NCI-H2107 treated with DMSO at 0.1 percent for 48 hours (cell line): ENCODE data around the gene PHF12.
"Not testable (repeated sequence)": the region's sequence is repeated elsewhere in the genome, so short reads cannot be mapped to it uniquely, and the experiment has no call there.

Experiments used
- DNase-seq: peaks from one replicate; lab custom pipeline; 2025; ENCODE audit not compliant: unreplicated experiment; lab: John Stamatoyannopoulos, UW

Gene PHF12

GRCh38 chr17:28885951-28886350 lies 65.4 kb downstream of the PHF12 start:
- no peak for DNase-seq

- no peak for DNase-seq
Observed at GRCh38 chr17:28885363-28885762, 66.0 kb downstream of the PHF12 start.

DNA sequence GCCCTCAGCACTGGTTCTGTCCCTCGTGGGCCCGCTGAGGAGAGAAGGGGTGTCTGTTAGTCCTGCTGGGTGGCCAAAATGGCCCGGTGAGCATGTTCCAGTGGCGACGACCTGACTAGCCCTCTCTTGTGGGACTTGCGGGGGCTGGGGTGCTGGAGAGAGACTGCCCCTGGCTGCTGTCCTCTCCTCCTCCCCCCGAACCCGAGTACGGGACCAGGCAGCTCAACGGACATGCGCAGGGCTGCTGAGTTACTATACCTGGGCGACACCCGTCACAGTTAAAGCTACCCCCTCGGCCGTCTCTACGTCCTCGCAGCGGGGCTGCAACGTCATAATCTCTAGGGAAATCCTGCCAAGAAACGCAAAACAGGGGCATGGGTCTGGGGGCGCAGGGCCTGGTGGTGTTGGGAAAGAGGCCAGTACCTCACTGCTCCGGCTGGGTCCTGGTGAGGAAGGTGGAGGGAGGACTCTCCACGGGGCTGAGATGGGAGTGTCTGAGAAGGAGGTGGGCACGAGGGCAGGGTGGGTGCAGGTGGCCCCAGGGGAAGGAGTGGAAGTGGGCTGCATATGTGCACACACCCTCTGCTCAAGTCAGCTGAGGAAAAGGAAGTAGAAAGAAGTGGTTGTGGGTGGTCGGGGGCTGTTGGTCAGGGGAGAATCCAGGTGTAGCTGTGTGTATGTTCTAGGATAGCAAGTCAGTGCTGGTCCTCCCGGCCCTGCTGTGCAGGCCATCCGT lies 67.2 kb downstream of the PHF12 start:
- no peak for DNase-seq

DNA sequence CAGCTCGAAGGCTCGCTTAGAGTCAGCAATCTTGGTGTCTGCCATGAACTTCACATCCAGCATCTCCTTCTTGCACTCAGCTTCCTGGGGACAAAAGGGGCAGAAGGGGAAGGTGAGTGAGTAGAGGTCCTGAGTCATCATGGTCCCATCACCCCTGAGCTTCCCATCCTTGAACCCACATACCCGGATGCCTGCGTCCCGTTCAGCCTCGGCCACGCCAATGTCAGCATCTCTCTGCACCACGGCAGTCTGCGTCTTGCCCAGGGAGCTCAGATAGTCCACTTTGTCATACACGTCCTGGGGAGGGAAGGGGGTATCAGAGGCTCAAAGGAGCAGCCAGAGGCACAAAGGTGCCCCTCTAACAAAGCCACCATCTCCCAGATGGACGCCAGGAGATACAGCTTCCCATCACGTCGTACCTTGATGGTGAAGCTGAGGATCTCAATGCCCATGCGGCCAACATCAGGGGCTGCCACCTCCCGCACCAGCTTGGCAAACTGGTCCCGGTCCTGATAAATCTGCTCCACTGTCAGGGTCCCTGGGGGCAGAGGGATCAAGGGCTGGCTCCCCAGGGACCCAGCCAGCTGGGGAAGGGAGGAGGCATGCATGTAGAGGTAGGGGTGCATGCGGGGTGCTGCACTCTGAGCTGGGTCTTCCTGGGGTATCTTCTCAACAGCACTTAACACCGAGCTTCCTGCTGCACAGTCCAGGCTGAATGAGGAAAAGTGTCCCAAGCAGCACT lies 69.0 kb downstream of the PHF12 start:
- no peak for DNase-seq

DNA sequence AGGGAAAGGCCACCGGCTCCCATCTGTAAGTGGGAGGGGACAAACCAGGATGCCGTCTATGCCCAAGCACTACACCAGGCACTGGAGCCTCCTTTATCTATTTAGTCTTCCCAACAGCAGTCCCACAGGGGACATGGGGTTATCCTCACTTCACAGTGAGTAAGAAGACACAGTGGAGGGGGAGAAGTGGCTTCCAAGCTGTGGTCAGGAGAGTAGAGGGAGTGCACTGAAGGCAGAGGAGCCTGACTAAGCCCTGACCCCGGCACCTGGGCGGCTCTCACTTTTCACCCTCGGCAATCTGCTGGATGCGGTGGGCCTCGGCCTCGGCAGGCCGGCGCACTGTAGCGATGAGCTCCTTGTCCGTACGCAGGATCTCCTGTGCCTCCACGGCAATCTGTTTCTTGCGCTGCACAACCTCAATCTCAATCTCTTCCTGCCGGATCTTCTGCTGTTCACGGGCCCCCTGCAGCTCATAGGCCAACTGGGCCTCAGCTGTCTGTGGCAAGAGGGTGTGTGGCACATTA lies 69.7 kb downstream of the PHF12 start:
- no peak for DNase-seq

DNA sequence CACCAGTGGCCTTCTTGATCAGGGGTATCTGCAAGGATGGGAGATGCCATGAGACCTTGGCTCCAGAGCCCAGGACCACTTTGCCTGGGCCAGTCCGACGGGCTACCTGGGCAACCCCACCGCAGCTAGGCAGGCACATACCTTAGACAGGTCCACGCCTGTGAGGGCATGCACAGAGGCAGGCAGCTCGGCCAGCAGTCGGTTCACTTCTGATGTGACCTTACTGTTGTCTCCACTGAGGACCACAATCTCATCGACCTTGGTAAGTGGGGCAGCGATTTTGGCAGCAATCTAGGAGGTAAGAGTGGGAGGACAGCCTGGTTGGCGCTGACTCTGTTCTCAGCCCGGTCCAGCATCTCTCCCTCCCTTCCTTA lies 70.8 kb downstream of the PHF12 start:
- no peak for DNase-seq

- no peak for DNase-seq
Observed at GRCh38 chr17:28879886-28880571, 71.3 kb downstream of the PHF12 start.

DNA sequence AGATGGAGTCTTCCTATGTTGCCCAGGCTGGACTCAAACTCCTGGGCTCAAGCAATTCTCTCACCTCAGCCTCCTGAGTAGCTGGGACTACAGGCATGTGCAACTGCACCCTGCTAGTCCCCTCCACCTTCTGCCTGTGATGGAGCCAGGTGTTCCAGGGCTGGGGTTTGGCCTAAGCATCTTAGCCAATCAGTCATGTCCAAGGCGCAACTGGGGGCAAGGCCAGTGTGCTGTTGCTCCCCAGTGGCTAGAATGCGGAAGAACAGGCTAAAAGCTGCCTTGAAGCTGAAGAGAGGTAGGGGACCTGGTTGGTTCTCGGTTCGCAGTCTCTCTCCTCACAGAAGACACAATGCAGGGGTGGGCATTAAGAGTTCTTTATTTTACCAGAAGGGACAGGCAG lies 72.3 kb downstream of the PHF12 start:
- peak; percentile 72 for DNase-seq

DNA sequence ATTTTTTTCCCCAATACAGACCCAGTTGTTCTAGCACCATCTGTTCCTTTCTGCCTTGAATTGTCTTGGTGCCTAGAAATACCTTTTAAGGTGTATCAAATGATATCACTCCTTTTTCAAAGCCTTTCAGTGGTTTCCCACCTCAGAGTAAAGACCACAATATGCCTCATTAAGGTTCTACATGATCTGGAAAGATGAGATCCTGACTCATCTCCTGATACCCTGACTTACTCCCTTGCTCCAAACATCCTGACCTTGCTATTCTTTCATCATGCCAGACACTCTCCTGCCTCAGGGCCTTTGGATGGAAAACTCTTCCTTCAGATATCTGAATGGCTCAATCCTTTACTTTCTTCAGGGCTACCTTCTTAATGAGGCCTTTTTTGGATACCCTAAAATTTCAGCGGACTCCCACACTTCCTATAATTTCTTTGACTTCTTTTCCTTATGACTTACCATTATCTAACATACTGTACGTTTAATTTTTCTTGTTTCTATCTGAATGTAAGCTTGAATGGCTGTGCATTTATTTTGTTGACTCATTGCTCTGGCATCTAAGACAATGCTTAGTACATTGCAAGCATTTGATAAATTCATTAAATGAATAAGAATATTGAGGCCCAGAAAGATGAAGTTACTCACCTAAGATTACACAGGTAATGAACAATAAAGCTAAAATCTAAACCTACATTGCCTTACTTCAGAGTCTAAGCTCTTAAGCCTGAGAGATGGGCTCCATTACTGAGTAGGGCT lies 73.0 kb downstream of the PHF12 start:
- DNase-seq = no peak

DNA sequence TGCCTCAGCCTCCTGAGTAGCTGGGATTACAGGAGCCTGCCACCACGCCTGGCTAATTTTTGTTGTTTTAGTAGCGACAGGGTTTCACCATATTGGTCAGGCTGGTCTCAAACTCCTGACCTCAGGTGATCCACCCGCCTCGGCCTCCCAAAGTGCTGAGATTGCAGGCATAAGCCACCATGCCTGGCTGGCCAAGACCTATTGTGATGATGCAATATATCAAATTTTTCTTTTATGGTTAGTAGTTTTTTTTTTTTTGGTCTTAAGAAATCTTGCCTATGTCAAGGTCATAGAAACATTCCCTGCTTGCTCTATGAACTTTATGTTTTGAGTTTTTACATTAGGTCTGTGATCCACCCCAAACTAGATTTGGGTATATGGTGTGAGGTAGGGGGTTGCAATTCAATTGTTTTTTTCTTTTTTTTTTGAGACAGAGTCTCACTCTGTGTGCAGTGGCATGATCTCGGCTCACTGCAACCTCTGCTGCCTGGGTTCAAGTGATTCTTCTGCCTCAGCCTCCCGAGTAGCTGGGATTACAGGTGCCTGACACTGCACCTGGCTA lies 74.1 kb downstream of the PHF12 start:
- DNase-seq = not testable (repeated sequence)

GRCh38 chr17:28875848-28876550 lies 75.3 kb downstream of the PHF12 start:
- DNase-seq = no peak

GRCh38 chr17:28874750-28875149 lies 76.6 kb downstream of the PHF12 start:
- no peak for DNase-seq

GRCh38 chr17:28873839-28874238 lies 77.5 kb downstream of the PHF12 start:
- no peak for DNase-seq

DNA sequence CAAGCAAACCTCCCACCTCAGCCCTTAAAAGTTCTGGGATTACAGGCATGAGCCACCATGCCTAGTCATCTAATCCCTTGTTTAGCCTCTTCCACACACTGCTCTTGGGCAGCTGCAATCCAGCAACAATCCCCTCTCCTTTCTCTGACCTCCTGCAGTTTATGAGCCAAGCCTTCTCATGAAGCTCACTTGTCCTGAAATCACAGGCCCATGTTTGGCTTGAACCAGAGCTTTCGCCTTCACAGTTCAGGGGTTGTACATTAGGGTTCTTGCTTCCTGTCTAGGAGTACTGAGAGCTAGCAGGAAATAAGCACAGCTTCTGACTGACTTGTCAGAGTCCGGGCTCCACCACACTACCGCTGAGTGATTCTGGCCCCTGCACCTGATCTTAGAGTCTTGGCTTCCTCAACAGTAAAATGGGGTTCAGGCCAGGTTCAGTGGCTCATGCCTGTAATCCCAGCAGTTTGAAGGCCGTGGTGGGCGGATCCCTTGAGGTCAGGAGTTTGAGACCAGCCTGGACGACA lies 80.2 kb downstream of the PHF12 start:
- DNase-seq = no peak

GRCh38 chr17:28867276-28867675 lies 84.0 kb downstream of the PHF12 start:
- DNase-seq = no peak

DNA sequence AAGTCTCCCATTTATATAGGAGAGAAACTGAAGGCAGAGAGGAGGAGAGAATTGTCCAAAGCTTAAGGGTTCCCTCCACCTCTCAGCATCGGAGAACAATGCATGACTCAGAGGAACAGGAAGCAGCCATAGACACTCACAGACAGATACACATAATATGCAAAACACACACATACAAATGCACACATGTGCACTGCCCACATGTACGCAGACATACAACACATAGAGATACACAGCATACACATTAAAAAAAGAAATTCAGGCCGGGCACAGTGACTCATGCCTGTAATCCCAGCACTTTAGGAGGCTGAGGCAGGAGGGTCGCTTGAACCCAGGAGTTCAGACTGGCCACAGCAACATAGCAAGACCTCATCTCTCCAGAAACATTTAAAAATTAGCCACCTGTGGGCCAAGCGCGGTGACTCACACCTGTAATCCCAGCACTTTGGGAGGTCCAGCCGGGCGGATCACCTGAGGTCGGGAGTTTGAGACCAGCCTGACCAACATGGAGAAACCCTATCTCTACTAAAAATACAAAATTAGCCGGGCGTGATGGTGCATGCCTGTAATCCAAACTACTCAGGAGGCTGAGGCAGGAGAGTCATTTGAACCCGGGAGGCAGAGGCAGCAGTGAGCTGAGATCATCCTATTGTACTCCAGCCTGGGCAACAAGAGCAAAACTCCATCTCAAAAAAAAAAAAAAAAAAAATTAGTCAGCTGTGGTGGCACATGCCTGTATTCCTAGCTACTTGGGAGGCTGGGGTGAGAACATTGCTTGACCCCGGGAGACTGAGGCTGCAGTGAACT lies 85.2 kb downstream of the PHF12 start:
- no peak for DNase-seq

DNA sequence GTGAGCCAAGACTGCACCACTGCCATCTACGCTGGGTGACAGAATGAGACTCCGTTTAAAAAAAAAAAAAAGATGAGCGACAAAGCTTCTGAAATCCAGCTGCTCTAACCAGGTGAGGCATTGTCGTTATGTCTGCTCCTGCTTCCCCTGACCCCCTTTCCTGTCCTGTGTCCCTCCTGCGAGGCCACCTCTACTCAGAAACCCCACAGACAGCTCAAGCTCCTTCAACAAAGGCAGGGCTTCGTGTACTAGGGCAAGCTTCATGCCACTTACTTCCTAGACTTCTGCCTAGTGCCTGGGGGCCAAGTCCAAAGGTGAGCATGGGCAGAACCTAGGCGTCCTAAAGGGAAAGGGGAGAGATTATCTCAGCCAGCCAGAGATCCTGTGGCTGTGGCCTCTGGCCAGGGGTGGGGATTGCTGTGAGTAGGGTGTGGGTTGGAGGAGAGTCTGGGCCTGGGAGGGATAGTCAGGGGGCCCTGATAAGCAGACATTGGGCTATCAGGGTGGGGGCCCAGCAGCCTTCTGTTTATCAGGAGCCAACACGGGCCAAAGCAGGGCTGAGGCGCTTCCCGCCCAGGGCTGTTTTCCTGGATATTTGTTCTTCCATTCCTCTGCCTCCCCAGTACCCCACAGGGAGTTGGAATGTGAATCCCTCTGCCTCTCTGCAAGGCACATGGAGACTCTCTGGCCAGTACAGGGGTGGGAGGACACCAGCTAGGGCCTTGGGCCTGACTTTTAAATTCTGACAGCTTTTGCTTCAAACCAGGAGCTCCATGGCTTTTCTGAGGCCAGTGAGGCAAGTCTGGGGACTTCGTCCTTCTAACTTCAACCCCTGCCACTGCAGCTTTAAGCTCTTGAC lies 86.1 kb downstream of the PHF12 start:
- no peak for DNase-seq

DNA sequence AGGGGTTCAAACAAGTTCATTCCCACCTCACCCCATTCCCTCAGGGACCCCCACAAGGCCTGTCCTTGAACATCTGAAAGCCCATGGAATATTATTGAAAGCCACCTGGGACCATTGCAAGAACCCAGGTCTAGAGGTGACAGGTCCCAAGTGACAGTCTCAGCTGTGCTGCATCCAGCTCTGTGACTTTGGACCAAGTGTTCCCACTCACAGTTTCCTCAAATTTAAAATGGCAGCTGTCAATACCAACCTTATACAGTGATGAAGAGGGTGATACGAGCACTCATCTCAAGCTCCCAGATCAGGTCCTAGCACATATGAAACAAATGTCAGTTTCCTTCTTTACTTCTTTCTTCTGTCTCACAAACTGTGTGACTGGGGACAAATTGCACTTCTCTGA lies 87.4 kb downstream of the PHF12 start:
- no peak for DNase-seq
